Neural progenitor cell (in vitro differentiated cells): ENCODE data around the gene COLEC12. TPM values are rescaled to one million over a fixed set of nuclear protein-coding genes. Genes with fewer than 3 reads are reported as not detected.

ENCODE experiments used
- DNase-seq: peaks from one replicate; pipeline ENCODE4 v3.0.0-alpha.2; 2016; ENCODE audit warnings: low spot score
- H2AFZ ChIP-seq: fragments of 200-600 bp; sonication (generic); replicated peaks from 2 replicates; pipeline ENCODE4 v1.6.1; 2016; ENCODE audit warnings: antibody characterized with exemption
- H3F3A ChIP-seq: fragments of 200-600 bp; sonication (generic); 2 replicates; pipeline ENCODE4 v1.6.1; 2016; ENCODE audit warnings: antibody characterized with exemption, low read depth
- H3K27ac ChIP-seq: fragments of 200-600 bp; sonication (generic); 2 replicates; pipeline ENCODE4 v1.5.1; 2016; ENCODE audit warnings: mild to moderate bottlenecking
- H3K27me3 ChIP-seq: fragments of 200-600 bp; sonication (generic); 2 replicates; pipeline ENCODE4 v1.6.1; 2016; ENCODE audit warnings: mild to moderate bottlenecking, moderate library complexity
- H3K36me3 ChIP-seq: fragments of 200-600 bp; sonication (generic); 2 replicates; pipeline ENCODE4 v1.5.1; 2016
- H3K4me1 ChIP-seq: fragments of 200-600 bp; sonication (generic); 2 replicates; pipeline ENCODE4 v1.6.1; 2016; ENCODE audit warnings: mixed run types
- H3K4me2 ChIP-seq: fragments of 200-600 bp; sonication (generic); 2 replicates; pipeline ENCODE4 v1.6.1; 2016
- H3K4me3 ChIP-seq: fragments of 200-600 bp; sonication (generic); 2 replicates; pipeline ENCODE4 v1.5.1; 2016
- H3K79me2 ChIP-seq: fragments of 200-600 bp; sonication (generic); 2 replicates; pipeline ENCODE4 v1.6.1; 2016; ENCODE audit warnings: low read depth
- H3K9ac ChIP-seq: fragments of 200-600 bp; sonication (generic); 2 replicates; pipeline ENCODE4 v1.6.1; 2016
- H3K9me3 ChIP-seq: fragments of 200-600 bp; sonication (generic); 2 replicates; pipeline ENCODE4 v1.5.1; 2016; ENCODE audit warnings: low read depth
- H4K20me1 ChIP-seq: fragments of 200-600 bp; sonication (generic); 2 replicates; pipeline ENCODE4 v1.6.1; 2016; ENCODE audit warnings: low read depth
- H3K27ac Mint-ChIP-seq: 3 replicates; pipeline ENCODE4 v1.8.0; 2021; ENCODE audit warnings: mixed read lengths
- H3K27me3 Mint-ChIP-seq: 2 replicates; pipeline ENCODE4 v1.8.0; 2022; ENCODE audit warnings: low read depth, mild to moderate bottlenecking, inconsistent platforms, moderate library complexity, mixed read lengths; ENCODE audit not compliant: insufficient read depth
- H3K36me3 Mint-ChIP-seq: 3 replicates; pipeline ENCODE4 v1.8.0; 2021; ENCODE audit warnings: mixed read lengths
- H3K4me1 Mint-ChIP-seq: 3 replicates; pipeline ENCODE4 v1.8.0; 2021; ENCODE audit warnings: mixed read lengths
- H3K4me3 Mint-ChIP-seq: 3 replicates; pipeline ENCODE4 v1.8.0; 2021; ENCODE audit warnings: mild to moderate bottlenecking, moderate library complexity, mixed read lengths
- H3K9me3 Mint-ChIP-seq: 3 replicates; pipeline ENCODE4 v1.8.0; 2020; ENCODE audit warnings: mixed read lengths
- EZH2 ChIP-seq: fragments of 200-600 bp; sonication (generic); IDR thresholded peaks from 2 replicates; pipeline ENCODE4 v1.6.1; 2017; ENCODE audit warnings: antibody characterized with exemption, mild to moderate bottlenecking, moderate library complexity
- EZH2phosphoT487 ChIP-seq: fragments of 200-600 bp; sonication (generic); IDR thresholded peaks from 2 replicates; pipeline ENCODE4 v1.6.1; 2017; ENCODE audit warnings: antibody characterized with exemption
- total RNA-seq: library from RNA; depleted of rRNA; stranded (reverse); fragments of >200 nt; gene quantifications from 2 replicates; pipeline ENCODE4 v1.2.3, GENCODE V29; 2015; ENCODE audit warnings: low replicate concordance
- TF ChIP-seq, protein P1 (sequence below): fragments of 200-600 bp; sonication (generic); IDR thresholded peaks from 2 replicates; pipeline ENCODE4 v1.5.1; 2017; ENCODE audit warnings: antibody characterized with exemption, mild to moderate bottlenecking

The COLEC12 gene
- total RNA-seq, 1 donor from 2014 or later = 2.0 TPM

DNA sequence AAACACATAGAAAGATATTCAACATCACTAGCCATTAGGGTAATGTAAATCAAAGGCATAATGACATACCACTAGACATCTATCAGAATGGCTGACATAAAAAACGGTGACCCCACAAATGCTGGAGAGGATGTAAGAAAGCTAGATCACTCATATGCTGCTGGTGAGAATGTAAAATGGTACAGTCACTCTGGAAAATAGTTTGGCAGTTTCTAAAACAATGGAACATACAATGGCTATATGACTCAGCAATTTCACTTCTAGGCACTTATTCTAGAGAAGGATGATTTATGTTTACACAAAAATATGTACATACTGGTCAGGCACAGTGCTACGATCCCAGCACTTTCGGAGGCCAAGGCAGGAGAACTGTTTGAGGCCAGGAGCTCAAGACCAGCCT, 87.3 kb downstream of the COLEC12 start:
- Mint-ChIP-seq H3K27me3 (no peaks in the 10 kb centered on the region), H3K36me3 (peaks cover 6% of the 10 kb centered on the region), H3K9me3 (peaks cover 11% of the 10 kb centered on the region), H3K27ac (no peak overlapping the region), H3K4me1 (peaks cover 9% of the 10 kb centered on the region), H3K4me3 (no peak overlapping the region)
- H3K4me3 ChIP-seq = no peak overlapping the region
- H3K36me3 ChIP-seq = no peaks in the 10 kb centered on the region
- no peaks in the 10 kb centered on the region for H3F3A ChIP-seq
- H3K4me1 ChIP-seq = no peaks in the 10 kb centered on the region
- H3K4me2 ChIP-seq = no peak overlapping the region
- H3K27me3 ChIP-seq = no peaks in the 10 kb centered on the region
- no peaks in the 10 kb centered on the region for H3K79me2 ChIP-seq
- no peak for DNase-seq
- TF ChIP-seq EZH2 (no peak), EZH2phosphoT487 (no peak)
- TF ChIP-seq, protein P1, sequence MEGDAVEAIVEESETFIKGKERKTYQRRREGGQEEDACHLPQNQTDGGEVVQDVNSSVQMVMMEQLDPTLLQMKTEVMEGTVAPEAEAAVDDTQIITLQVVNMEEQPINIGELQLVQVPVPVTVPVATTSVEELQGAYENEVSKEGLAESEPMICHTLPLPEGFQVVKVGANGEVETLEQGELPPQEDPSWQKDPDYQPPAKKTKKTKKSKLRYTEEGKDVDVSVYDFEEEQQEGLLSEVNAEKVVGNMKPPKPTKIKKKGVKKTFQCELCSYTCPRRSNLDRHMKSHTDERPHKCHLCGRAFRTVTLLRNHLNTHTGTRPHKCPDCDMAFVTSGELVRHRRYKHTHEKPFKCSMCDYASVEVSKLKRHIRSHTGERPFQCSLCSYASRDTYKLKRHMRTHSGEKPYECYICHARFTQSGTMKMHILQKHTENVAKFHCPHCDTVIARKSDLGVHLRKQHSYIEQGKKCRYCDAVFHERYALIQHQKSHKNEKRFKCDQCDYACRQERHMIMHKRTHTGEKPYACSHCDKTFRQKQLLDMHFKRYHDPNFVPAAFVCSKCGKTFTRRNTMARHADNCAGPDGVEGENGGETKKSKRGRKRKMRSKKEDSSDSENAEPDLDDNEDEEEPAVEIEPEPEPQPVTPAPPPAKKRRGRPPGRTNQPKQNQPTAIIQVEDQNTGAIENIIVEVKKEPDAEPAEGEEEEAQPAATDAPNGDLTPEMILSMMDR = no peak
- no peaks in the 10 kb centered on the region for H4K20me1 ChIP-seq
- H3K27ac ChIP-seq = no peak overlapping the region
- H3K9me3 ChIP-seq = no peaks in the 10 kb centered on the region
- no peak overlapping the region for H2AFZ ChIP-seq
- no peak overlapping the region for H3K9ac ChIP-seq

DNA sequence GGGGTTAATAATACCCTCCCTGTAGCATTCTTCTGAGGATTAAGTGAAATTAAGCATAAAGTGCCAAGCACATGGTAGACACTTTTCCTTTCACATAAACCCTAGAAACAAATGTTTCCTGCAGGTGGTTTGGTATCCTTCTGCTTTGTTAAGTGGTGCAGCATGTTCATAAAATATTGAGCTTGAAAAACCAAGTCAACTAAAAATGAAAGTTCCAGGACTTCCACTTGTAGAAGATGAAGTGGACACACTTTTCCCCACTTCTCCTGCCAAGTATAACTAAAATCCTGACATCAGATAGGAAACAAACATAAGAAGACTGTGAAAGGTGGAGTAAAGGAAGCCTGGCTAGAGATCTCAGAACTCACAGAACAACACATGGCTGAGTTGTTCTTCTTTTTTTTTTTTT, 90.5 kb downstream of the COLEC12 start:
- Histone ChIP-seq H3F3A (no peaks in the 10 kb centered on the region), H4K20me1 (no peaks in the 10 kb centered on the region), H3K4me2 (no peak overlapping the region), H3K36me3 (no peaks in the 10 kb centered on the region), H3K4me3 (no peak overlapping the region), H3K9me3 (no peaks in the 10 kb centered on the region), H3K27ac (no peak overlapping the region), H2AFZ (no peak overlapping the region), H3K79me2 (no peaks in the 10 kb centered on the region), H3K27me3 (no peaks in the 10 kb centered on the region), H3K4me1 (no peaks in the 10 kb centered on the region), H3K9ac (no peak overlapping the region)
- Mint-ChIP-seq H3K4me1 (peaks cover 5% of the 10 kb centered on the region), H3K9me3 (peaks cover 26% of the 10 kb centered on the region), H3K27ac (no peak overlapping the region), H3K36me3 (peaks cover 23% of the 10 kb centered on the region), H3K27me3 (no peaks in the 10 kb centered on the region), H3K4me3 (no peak overlapping the region)
- DNase-seq = no peak
- TF ChIP-seq EZH2 (no peak), EZH2phosphoT487 (no peak)
- TF ChIP-seq, protein P1 = no peak

DNA sequence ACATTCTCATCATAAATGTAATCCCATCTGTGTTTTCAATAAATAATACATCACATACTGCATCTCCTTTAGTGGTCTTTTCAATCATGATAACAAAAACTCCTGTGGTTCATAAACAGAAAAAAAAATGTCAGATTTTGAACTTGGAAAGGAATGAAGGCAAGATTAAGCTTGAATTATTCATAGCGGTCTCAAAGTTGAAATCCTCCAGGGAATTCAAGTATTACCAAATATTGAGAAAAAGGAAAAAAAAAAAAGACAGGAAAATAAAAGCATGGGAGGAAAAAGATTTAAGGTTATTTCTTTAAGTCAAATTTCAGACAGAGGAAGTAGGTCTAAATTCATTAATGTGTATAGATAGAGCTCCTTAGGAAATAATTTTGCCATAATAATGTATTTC, 92.1 kb downstream of the COLEC12 start:
- Mint-ChIP-seq H3K4me1 (peaks cover 5% of the 10 kb centered on the region), H3K27ac (no peak overlapping the region), H3K9me3 (peaks cover 34% of the 10 kb centered on the region), H3K4me3 (no peak overlapping the region), H3K27me3 (no peaks in the 10 kb centered on the region), H3K36me3 (peaks cover 29% of the 10 kb centered on the region)
- TF ChIP-seq EZH2 (no peak), EZH2phosphoT487 (no peak)
- TF ChIP-seq, protein P1 = no peak
- H3K27ac ChIP-seq = no peak overlapping the region
- H3K4me3 ChIP-seq = no peak overlapping the region
- no peak overlapping the region for H3K4me2 ChIP-seq
- no peak overlapping the region for H3K9ac ChIP-seq
- no peaks in the 10 kb centered on the region for H4K20me1 ChIP-seq
- H3K4me1 ChIP-seq = no peaks in the 10 kb centered on the region
- H3K79me2 ChIP-seq = no peaks in the 10 kb centered on the region
- H3F3A ChIP-seq = no peaks in the 10 kb centered on the region
- no peak overlapping the region for H2AFZ ChIP-seq
- no peak for DNase-seq
- H3K9me3 ChIP-seq = peaks cover 6% of the 10 kb centered on the region
- no peaks in the 10 kb centered on the region for H3K27me3 ChIP-seq
- H3K36me3 ChIP-seq = no peaks in the 10 kb centered on the region
